ENCODE measurements around the gene S100A6.

DNA sequence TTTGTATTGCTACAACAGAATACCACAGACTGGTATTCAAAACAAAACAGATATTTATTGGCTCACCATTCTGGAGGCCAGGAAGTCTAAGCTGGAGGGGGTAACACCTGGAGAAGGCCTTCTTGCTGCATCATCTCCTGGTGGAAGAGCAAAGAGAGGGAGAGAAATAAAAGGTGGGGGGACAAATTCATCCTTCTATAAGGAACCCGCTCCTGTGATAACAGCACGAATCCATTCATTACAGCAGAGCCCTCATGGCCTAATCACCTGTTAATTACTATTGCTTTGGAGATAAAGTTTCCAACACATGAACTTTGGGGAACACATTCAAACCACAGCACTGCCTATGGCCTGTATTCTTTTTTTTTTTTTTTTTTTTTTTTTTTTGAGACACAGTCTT, 24.4 kb upstream of the S100A6 start:
- TF ChIP-seq POLR2AphosphoS5 (IDR thresholded peaks at IDR 0.05), result no peak
- TF ChIP-seq, protein P1, sequence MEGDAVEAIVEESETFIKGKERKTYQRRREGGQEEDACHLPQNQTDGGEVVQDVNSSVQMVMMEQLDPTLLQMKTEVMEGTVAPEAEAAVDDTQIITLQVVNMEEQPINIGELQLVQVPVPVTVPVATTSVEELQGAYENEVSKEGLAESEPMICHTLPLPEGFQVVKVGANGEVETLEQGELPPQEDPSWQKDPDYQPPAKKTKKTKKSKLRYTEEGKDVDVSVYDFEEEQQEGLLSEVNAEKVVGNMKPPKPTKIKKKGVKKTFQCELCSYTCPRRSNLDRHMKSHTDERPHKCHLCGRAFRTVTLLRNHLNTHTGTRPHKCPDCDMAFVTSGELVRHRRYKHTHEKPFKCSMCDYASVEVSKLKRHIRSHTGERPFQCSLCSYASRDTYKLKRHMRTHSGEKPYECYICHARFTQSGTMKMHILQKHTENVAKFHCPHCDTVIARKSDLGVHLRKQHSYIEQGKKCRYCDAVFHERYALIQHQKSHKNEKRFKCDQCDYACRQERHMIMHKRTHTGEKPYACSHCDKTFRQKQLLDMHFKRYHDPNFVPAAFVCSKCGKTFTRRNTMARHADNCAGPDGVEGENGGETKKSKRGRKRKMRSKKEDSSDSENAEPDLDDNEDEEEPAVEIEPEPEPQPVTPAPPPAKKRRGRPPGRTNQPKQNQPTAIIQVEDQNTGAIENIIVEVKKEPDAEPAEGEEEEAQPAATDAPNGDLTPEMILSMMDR (IDR thresholded peaks at IDR 0.05), result no peak
